ENCODE results near the gene ADAMTS20. TPM values are rescaled to one million over a fixed set of nuclear protein-coding genes. Genes with fewer than 3 reads are reported as not detected.
"Not testable (repeated sequence)": the region's sequence is repeated elsewhere in the genome, so short reads cannot be mapped to it uniquely, and the experiment has no call there.

ADAMTS20 gene
- total RNA-seq, 1 experiment from 2014 or later, result 0.90 TPM

DNA sequence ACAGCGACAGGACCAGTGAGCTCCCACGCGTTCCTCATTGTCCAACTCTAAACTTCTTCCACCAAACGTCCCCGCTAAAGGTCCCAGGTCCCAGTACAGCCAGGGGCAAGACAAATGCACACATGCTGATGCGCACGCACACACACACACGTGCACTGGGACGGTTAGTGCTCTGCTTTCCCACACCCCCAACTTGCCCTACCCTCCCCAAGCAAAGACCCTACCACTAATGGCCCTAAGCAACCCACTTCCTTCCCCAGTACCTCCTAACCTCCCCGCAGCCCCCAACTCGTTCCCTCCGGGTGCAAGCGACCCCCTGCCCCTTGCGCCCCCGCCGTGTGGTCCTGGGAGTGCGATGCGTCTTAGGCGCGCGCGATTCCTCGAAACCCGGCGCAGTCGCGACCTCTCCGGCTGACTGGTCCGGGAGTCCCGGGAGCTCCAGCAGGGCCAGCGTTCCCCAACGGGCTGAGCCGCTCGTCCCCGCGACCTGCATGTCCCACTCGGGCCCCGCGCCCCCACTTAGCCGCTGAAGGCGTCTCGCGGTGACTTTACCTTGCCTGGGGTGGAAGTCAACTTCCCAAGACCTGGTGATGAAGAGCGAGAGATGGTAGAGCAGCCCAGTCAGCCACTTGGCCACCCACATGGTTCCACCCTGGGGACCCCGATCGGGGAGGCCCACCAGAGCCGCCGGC, 578 bp downstream of the ADAMTS20 start:
- DNase-seq, result peak; percentile 60
- Histone ChIP-seq H3K27me3 (ENCODE audit: control insufficient read depth, insufficient read depth, low read length) (peaks cover 27% of the 10 kb centered on the region), H3K4me3 (ENCODE audit: insufficient read depth, low read depth, low read length) (peak overlapping the region; percentile 57), H3K36me3 (replicated peaks; ENCODE audit: control insufficient read depth, insufficient read depth, low read length) (no peaks in the 10 kb centered on the region)

DNA sequence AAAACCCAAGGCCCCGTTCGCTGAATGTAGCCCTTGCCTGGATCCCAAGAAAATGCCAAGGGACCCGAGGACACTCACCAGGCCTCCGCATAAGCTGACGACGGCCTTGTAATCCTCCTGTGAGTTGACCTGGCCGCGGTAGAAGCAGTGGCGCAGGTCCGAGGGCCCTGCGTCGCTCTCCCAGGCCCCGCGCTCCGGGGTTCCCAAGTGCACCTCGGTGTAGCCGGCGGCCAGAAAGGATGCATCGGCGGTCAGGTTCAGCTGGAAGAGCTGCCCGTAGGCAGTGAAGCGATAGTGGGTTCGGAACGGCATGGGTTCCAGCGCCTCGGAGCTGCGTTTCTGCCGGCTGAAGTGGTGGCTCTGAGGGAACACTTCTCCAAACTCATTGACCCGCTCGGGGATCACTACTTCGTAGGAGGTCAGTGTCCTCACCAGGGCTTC, 1.2 kb downstream of the ADAMTS20 start:
- peak; percentile 43 for DNase-seq
- peak overlapping the region; percentile 57 for H3K4me3 ChIP-seq (ENCODE audit: insufficient read depth, low read depth, low read length)
- no peaks in the 10 kb centered on the region for H3K36me3 ChIP-seq (replicated peaks; ENCODE audit: control insufficient read depth, insufficient read depth, low read length)
- H3K27me3 ChIP-seq (ENCODE audit: control insufficient read depth, insufficient read depth, low read length), result peaks cover 27% of the 10 kb centered on the region

DNA sequence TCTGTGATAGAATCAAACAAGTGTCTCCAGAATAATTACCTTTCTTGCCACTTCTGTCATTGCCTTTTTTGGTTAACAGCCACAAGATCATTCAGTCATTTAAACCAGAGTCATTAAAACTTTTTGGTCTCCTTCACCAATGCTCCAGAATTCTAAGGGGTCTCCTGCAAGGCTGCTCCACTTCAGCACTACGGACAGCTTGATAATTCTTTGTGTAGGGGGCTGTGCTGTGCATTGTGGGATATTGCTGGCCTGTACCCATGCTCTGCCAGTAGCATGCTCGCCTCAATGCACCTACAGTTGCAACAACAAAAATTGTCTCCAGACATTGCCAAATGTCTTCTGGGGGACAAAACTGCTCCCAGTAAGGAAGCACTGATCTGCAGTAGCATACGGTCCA, 7.3 kb downstream of the ADAMTS20 start:
- H3K4me3 ChIP-seq (ENCODE audit: insufficient read depth, low read depth, low read length), result no peak overlapping the region
- no peaks in the 10 kb centered on the region for H3K27me3 ChIP-seq (ENCODE audit: control insufficient read depth, insufficient read depth, low read length)
- DNase-seq, result no peak
- no peaks in the 10 kb centered on the region for H3K36me3 ChIP-seq (replicated peaks; ENCODE audit: control insufficient read depth, insufficient read depth, low read length)

DNA sequence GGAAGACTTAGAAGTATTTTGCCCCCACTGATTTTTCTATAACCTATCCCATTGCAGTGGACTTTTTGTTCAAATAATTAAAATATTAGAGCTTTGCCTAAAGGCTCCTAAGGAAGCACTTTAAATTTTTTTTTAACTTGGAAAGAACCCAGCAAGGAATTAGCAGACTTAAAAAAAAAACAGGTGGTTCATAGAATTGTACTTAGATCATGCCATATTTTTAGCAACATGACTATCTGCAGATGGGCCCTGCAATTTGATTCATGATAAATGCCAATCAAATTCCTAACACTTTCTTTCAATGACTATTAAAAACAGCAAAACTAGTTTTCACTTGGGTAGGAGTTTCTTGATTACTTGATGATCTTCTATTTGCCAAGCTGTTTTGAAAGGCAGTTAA, 11.5 kb downstream of the ADAMTS20 start:
- H3K4me3 ChIP-seq (ENCODE audit: insufficient read depth, low read depth, low read length), result no peak overlapping the region
- DNase-seq, result no peak
- no peaks in the 10 kb centered on the region for H3K36me3 ChIP-seq (replicated peaks; ENCODE audit: control insufficient read depth, insufficient read depth, low read length)
- no peaks in the 10 kb centered on the region for H3K27me3 ChIP-seq (ENCODE audit: control insufficient read depth, insufficient read depth, low read length)

DNA sequence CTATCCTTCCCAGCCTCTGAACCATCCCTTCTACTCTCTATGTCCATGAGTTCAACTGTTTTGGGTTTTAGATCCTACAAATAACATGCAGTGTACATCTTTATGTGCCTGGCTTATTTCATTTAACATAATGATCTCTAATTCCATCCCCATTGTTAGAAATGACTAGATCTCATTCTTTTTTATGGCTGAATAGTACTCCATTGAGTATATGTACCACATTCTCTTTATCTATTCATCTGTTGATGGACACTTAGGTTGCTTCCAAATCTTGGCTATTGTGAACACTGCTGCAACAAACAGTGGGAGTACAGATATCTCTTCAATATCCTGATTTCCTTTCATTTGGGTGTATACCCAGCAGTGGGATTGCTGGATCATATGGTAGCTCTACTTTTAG, 14.3 kb downstream of the ADAMTS20 start:
- DNase-seq; H3K36me3 ChIP-seq (replicated peaks; ENCODE audit: control insufficient read depth, insufficient read depth, low read length); H3K4me3 ChIP-seq (ENCODE audit: insufficient read depth, low read depth, low read length); H3K27me3 ChIP-seq (ENCODE audit: control insufficient read depth, insufficient read depth, low read length): not testable (repeated sequence)

DNA sequence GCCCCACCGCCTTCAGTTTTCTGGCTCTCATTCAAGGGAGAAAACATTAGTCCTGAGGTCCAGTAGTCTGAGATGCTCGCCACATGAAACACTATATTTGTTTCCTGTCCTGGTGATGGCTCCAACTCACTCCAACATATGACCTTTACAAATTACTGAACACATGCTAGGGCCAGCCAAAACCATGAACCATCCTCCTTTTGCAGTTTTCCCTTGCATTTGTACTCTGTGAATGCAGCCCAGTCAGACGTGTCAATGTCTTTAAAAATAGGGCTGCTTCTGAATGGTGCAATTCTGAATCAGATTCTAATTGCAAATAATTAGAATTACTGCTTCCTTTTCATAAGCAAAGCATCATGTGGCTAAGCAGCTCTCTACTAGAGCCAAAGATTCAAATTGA, 36.0 kb downstream of the ADAMTS20 start:
- no peaks in the 10 kb centered on the region for H3K27me3 ChIP-seq (ENCODE audit: control insufficient read depth, insufficient read depth, low read length)
- no peaks in the 10 kb centered on the region for H3K36me3 ChIP-seq (replicated peaks; ENCODE audit: control insufficient read depth, insufficient read depth, low read length)
- no peak overlapping the region for H3K4me3 ChIP-seq (ENCODE audit: insufficient read depth, low read depth, low read length)
- DNase-seq, result no peak

DNA sequence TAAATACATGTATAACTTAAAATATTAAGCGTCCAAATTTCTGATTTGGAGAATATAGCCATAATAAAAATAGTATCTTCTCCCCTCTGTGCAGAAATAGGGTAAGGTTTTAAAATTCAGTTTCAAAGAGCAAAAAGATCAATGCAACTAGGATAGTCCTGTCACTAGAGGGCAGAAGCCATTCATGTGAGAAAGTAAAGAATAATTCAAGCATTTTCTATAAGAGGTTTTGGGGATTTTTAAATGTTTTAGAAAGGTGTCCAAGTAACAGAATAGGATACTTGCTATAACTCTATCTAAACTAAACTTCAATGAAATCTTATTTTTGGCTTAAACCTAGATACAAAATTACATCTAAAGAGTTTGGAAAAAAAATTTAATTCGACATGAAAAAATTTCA, 50.3 kb downstream of the ADAMTS20 start:
- DNase-seq, result peak; percentile 48
- Histone ChIP-seq H3K27me3 (ENCODE audit: control insufficient read depth, insufficient read depth, low read length) (no peaks in the 10 kb centered on the region), H3K36me3 (replicated peaks; ENCODE audit: control insufficient read depth, insufficient read depth, low read length) (no peaks in the 10 kb centered on the region), H3K4me3 (ENCODE audit: insufficient read depth, low read depth, low read length) (no peak overlapping the region)

DNA sequence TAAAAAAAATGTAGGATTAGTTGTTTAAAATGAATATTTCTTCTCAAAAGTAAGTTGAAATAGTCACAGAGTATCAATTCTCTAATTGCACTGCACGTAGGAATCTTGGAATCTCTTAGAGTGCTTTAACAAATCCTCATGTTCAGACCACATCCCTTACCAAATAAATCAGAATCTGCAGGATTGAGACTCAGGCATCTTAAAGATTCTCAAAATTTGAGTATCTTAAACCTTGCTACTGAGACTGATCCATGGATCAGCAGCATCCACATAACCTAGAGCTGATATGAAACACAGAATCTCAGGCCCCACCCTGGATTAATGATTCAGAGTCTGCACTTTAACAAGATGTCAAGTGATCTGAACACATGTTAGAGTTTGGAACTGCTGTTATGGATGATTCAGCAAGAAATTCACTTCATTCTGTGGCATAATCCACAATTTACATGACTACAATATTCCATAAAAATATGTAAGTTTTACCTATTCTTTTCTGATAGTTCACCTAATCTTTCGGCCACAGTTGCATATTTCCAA, 58.7 kb downstream of the ADAMTS20 start:
- Histone ChIP-seq H3K27me3 (ENCODE audit: control insufficient read depth, insufficient read depth, low read length) (no peaks in the 10 kb centered on the region), H3K4me3 (ENCODE audit: insufficient read depth, low read depth, low read length) (no peak overlapping the region), H3K36me3 (replicated peaks; ENCODE audit: control insufficient read depth, insufficient read depth, low read length) (no peaks in the 10 kb centered on the region; the same call in 1 of the 2 replicates)

DNA sequence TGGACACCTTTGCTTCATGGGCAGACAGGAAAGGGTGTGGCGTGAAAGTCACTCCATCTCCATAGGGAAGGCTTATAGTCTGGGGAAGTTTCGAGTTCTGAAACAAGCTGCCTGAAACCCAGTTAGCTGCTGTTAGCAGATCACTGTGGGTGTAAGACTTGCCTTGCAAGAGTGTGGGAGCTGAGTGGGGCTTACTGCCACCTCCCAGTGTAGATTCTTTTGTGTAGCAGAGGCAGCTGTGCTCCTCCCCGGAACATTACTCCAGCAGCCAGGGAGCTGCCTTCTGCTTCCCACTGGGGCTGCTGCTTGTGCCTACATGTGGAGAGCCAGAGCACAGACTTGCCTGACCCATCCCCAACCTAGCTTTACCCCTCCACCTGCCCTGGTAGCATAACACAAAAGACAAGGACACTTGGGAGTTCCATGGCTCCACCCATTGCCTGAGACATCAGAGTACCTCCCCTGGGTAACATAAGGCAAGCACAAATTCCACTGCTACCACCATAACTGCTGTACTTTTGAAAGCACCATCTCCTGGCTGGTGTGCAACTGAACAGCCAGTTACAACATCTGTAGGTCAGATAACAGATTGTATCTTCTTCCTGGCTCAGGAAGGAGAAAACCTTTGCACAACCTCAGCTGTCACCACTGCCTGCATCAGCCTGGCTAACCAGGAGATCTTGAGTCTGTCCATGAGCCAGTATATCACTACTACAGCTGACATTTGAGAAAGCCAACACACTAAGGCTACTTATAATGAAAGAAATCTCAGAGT, 69.5 kb downstream of the ADAMTS20 start:
- Histone ChIP-seq H3K36me3 (replicated peaks; ENCODE audit: control insufficient read depth, insufficient read depth, low read length) (no peaks in the 10 kb centered on the region), H3K4me3 (ENCODE audit: insufficient read depth, low read depth, low read length) (no peak overlapping the region), H3K27me3 (ENCODE audit: control insufficient read depth, insufficient read depth, low read length) (no peaks in the 10 kb centered on the region)
- DNase-seq, result no peak

More for the DNA sequence above, 58.7 kb downstream of the ADAMTS20 start:
- no peak for DNase-seq

DNA sequence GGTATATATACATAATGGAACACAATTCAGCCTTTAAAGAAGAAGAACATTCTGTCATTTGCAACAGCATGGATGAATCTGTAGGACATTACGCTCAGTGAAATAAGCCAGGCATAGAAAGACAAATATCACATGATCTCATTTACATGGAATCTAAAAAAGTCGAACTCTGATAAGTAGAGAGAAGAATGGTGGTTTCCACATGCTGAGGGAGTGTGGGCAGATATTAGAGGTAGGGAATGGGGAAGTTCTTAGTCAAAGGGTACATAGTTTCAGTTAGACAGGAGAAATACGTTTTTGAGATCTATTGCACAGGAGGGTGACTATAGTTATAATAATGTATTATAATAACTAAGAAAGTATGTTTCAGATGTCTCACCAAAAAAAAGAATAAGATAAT, 71.4 kb downstream of the ADAMTS20 start:
- Histone ChIP-seq H3K36me3 (replicated peaks; ENCODE audit: control insufficient read depth, insufficient read depth, low read length) (no peaks in the 10 kb centered on the region), H3K27me3 (ENCODE audit: control insufficient read depth, insufficient read depth, low read length) (no peaks in the 10 kb centered on the region), H3K4me3 (ENCODE audit: insufficient read depth, low read depth, low read length) (no peak overlapping the region)
- no peak for DNase-seq

DNA sequence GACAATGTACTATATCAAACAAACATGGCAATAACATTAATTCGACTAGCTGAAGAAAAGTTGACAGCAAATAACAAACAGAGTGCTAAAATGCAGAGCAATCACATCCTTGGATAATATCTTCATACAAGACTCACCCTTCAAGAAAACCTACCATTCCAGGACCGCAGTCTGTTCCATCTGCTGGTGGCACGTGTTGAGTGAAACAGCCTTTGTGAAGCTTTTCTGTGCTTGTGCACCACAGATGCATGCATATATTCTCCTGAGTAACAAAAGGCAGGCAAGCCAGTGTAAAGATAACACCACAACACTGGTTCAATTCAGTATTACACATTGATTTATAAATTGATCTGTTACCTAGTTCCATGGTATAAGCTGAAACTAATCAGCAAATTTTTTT, 89.3 kb downstream of the ADAMTS20 start:
- no peaks in the 10 kb centered on the region for H3K36me3 ChIP-seq (replicated peaks; ENCODE audit: control insufficient read depth, insufficient read depth, low read length)
- DNase-seq, result no peak
- H3K4me3 ChIP-seq (ENCODE audit: insufficient read depth, low read depth, low read length), result no peak overlapping the region
- H3K27me3 ChIP-seq (ENCODE audit: control insufficient read depth, insufficient read depth, low read length), result no peaks in the 10 kb centered on the region

DNA sequence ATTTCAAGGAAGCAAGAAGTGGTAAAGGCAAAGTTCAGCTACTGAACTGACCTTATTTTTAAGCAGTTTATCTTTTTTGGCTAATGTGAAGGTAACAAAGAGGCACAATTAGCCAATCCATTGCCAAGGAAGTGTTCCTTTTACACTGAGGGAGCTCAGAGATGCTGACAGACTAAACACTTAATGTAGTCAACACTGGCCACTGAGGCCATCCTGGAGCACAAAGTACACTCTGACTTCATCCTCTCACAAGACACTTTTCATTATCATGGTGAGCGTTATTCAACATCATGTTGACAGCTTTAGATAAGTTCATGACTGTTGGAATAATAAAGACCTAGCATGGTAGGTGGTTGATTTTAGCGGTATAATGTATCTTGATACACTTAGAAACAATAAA, 89.9 kb downstream of the ADAMTS20 start:
- no peaks in the 10 kb centered on the region for H3K36me3 ChIP-seq (replicated peaks; ENCODE audit: control insufficient read depth, insufficient read depth, low read length)
- H3K27me3 ChIP-seq (ENCODE audit: control insufficient read depth, insufficient read depth, low read length), result no peaks in the 10 kb centered on the region
- H3K4me3 ChIP-seq (ENCODE audit: insufficient read depth, low read depth, low read length), result no peak overlapping the region
- DNase-seq, result no peak

DNA sequence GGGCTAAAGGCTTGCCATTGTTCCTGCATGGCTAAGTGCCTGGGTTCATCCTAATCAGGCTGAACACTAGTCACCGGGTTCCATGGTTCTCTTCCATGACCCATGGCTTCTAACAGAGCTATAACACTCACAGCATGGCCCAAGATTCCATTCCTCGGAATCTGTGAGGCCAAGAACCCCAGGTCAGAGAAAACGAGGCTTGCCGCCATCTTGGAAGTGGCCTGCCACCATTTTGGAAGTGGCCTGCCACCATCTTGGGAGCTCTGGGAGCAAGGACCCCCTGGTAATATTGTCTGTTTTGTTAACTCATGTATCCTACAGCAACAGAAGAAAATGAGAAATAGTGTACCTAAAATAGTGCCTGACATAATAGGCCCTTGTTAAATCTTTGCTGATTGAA, 92.7 kb downstream of the ADAMTS20 start:
- Histone ChIP-seq H3K27me3 (ENCODE audit: control insufficient read depth, insufficient read depth, low read length) (no peaks in the 10 kb centered on the region), H3K36me3 (replicated peaks; ENCODE audit: control insufficient read depth, insufficient read depth, low read length) (no peaks in the 10 kb centered on the region), H3K4me3 (ENCODE audit: insufficient read depth, low read depth, low read length) (no peak overlapping the region)
- DNase-seq, result no peak

DNA sequence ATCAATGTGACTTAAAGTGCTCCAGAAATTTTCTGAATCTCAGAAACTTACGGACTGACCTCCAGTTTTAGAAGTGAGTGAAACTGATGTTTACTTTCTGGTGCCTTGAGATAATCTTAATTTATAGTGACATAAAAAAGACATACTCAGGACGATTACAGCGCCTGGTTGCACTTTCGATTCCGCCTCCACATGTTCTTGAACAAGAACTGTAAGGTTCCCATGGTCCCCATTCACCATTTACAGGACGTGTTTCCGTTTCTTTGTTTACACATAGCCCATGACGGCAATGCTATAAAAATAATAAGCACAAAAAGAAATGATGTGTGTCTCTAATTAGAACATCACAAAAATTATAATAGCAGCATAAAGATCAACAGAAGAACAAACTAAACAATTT, 98.2 kb downstream of the ADAMTS20 start:
- Histone ChIP-seq H3K4me3 (ENCODE audit: insufficient read depth, low read depth, low read length) (no peak overlapping the region), H3K36me3 (replicated peaks; ENCODE audit: control insufficient read depth, insufficient read depth, low read length) (no peaks in the 10 kb centered on the region), H3K27me3 (ENCODE audit: control insufficient read depth, insufficient read depth, low read length) (no peaks in the 10 kb centered on the region)
- DNase-seq, result no peak

DNA sequence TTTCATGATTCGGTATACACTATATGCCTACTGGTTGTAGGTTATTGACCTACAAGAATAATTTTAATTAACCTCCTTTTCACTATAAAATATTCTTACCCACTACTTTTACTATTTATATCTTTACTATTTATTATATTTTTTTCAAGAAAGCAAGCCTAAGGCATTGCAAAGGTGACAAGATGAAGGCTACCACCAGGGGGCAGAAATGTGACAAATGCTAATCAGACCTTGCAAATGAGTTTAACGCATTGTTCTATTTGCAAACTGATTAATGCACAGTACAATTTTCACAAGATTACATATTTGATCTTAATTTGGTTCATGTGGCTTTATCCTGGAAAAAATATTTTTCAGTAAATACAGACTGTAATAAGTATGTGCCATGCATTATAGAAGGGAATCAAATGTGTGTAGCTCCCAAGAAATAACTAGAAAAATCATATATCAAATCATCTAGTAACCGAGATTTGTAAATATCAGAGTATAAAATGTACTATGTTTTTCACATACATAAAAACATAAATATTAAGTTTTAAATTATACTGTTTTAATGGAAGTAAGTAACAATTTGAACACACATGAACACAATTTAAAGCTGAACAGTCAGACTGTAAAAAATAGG, 107.0 kb downstream of the ADAMTS20 start:
- H3K27me3 ChIP-seq (ENCODE audit: control insufficient read depth, insufficient read depth, low read length), result no peaks in the 10 kb centered on the region
- no peaks in the 10 kb centered on the region for H3K36me3 ChIP-seq (replicated peaks; ENCODE audit: control insufficient read depth, insufficient read depth, low read length)
- H3K4me3 ChIP-seq (ENCODE audit: insufficient read depth, low read depth, low read length), result no peak overlapping the region
- DNase-seq, result peak; percentile 13

Data from H7 (cell line).